Ovary (tissue), 9 donors: ENCODE data around the gene NECTIN1. TPM values are rescaled to one million over a fixed set of nuclear protein-coding genes. Genes with fewer than 3 reads are reported as not detected.

ENCODE experiments used
- DNase-seq, 5 donors: peaks; one replicate each; pipeline ENCODE4 v3.0.0-alpha.2; 2019 to 2020
- H3K27ac ChIP-seq, 2 donors: fragments of 200-600 bp; one replicate each; pipeline versions ENCODE4 v1.5.1 to v1.8.0; 2019 to 2022
- H3K27me3 ChIP-seq: fragments of 200-600 bp; one replicate; pipeline ENCODE4 v1.8.0; 2022
- H3K36me3 ChIP-seq: fragments of 200-600 bp; sonication (generic); one replicate; pipeline ENCODE4 v1.5.1; 2019
- H3K4me1 ChIP-seq: one replicate; pipeline ENCODE4 v1.8.1; 2013; ENCODE audit warnings: mild to moderate bottlenecking, moderate library complexity; ENCODE audit not compliant: insufficient read depth
- H3K4me3 ChIP-seq: fragments of 200-600 bp; sonication (generic); one replicate; pipeline ENCODE4 v1.5.1; 2017
- H3K9me3 ChIP-seq, 2 donors: fragments of 200-600 bp in 1 of 2; sonication (generic) in 1 of 2; one replicate each; pipeline versions ENCODE4 v1.5.1 to v1.8.1; 2013 to 2019; ENCODE audit warnings: mild to moderate bottlenecking in 1 of 2, moderate library complexity in 1 of 2
- CTCF ChIP-seq, 3 donors: fragments of 450-650 bp in 2 of 3; fragments of 200-600 bp in 1 of 3; IDR thresholded peaks; one replicate each; pipeline versions ENCODE4 v1.5.1 to v1.8.0; 2016 to 2022; ENCODE audit warnings: antibody characterized with exemption in 3 of 3, mild to moderate bottlenecking in 1 of 3
- EP300 ChIP-seq: sonication (generic); formaldehyde crosslinking; IDR thresholded peaks from one replicate; pipeline ENCODE4 v1.6.1; 2017; ENCODE audit warnings: antibody characterized with exemption
- POLR2A ChIP-seq: fragments of 450-650 bp; IDR thresholded peaks from one replicate; pipeline ENCODE4 v1.6.1; 2017; ENCODE audit warnings: antibody characterized with exemption, mild to moderate bottlenecking, moderate library complexity
- WGBS, 3 donors: extraction: QIAGEN DNeasy Blood & Tissue Kit in 1 of 3; methylation state at CpG; one replicate each; pipeline versions ENCODE4 v1.1.5 to v1.1.7; 2013 to 2017; 5-methylcytosine and 5-hydroxymethylcytosine counted together
- intact Hi-C, 4 donors: fragments of 100-400 bp; cut with DNase I; formaldehyde crosslinking; loops; one replicate each; pipeline versions ENCODE4 v1.11.0 to v1.15.1; 2022 to 2023
- polyA plus RNA-seq, 2 donors: library from polyadenylated mRNA; stranded (reverse); fragments of 200-250 nt in 1 of 2; fragments of 350-450 nt in 1 of 2; fragmentation: Illumina TruSeq in 1 of 2; extraction: RNeasy Lipid Tissue Mini Kit (QIAGEN cat#74804) in 1 of 2; gene quantifications; one replicate each; pipeline ENCODE4 v1.2.3, GENCODE V29; 2013 to 2014
- total RNA-seq, 7 donors: library from RNA; depleted of rRNA in 2 of 7; stranded (reverse); fragments of >200 nt in 2 of 7; fragmentation: NEBNext Ultra II Directional in 3 of 7; extraction: Animal tissue kit (Norgen Biotek cat#: 25700) in 3 of 7; gene quantifications; one replicate each; pipeline versions ENCODE4 v1.1.0 to v1.2.4, GENCODE V29; 2016 to 2023
- donor health status: DM: no; HTN: no; CAD: no; lungs with moderate emphysema.
- donor health status: DM: no; HTN: no; CAD: no.
- donor health status: Bipolar disorder and iron deficiency.
- donor health status: DM: yes; HTN: yes; CAD: no.
- donor health status: DM: no; HTN: no; CAD: no.
- donor health status: DM: yes; HTN: yes; CAD: no.

Gene NECTIN1
- total and polyA plus RNA-seq, 9 donors: 1.5 to 12.1 (median 5.7) TPM

- no peak for DNase-seq
- intact Hi-C loops: no loop called here
- no peaks in the 10 kb centered on the region for H3K9me3 ChIP-seq
- no peaks in the 10 kb centered on the region for H3K27me3 ChIP-seq
- H3K4me1 ChIP-seq: no peaks in the 10 kb centered on the region
- no peaks in the 10 kb centered on the region for H3K36me3 ChIP-seq
- WGBS, 3 donors: 84 to 94% (median 85%) methylated on average over 5 of the region's 5 CpGs
- no peak overlapping the region for H3K4me3 ChIP-seq
- no peak overlapping the region for H3K27ac ChIP-seq
- TF ChIP-seq EP300: no peak
- no peak for TF ChIP-seq CTCF (IDR thresholded peaks at IDR 0.05)
- no peak for TF ChIP-seq POLR2A
Observed at GRCh38 chr11:119759747-119760412, 30.9 kb upstream of the NECTIN1 start.

GRCh38 chr11:119759324-119759723 is 30.3 kb upstream of the NECTIN1 start:
- Histone ChIP-seq H3K27me3 (no peaks in the 10 kb centered on the region), H3K36me3 (no peaks in the 10 kb centered on the region), H3K4me3 (no peak overlapping the region), H3K27ac (no peak overlapping the region), H3K9me3 (no peaks in the 10 kb centered on the region), H3K4me1 (no peaks in the 10 kb centered on the region)
- TF ChIP-seq CTCF (IDR thresholded peaks at IDR 0.05) (no peak), EP300 (no peak), POLR2A (no peak)
- 65 to 72% (median 71%) methylated on average over 8 of the region's 8 CpGs for whole genome bisulfite sequencing, 3 donors
- no peak for DNase-seq
- intact Hi-C loops: no loop called here

DNA sequence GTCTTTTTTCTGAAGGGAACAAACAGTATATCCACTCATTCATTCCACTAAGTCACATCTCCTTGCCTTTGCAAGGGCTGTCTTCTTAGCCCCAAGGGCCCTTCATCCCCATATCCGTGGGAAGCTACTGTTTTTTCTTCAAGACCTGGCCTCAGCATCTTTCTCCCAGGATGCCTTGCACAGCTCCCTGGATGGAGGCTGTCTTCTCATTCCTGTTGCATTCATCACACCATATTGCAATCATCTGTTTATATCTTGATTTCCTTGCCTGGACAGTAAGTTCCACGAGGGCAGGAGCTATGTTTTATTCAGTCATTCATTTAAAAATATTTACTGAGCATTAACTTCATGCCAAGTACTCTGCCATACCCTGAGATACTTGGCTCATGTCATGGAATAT is 29.3 kb upstream of the NECTIN1 start:
- intact Hi-C loops: no loop called here
- Histone ChIP-seq H3K4me1 (no peaks in the 10 kb centered on the region), H3K4me3 (no peak overlapping the region), H3K27ac (no peak overlapping the region), H3K27me3 (no peaks in the 10 kb centered on the region), H3K36me3 (no peaks in the 10 kb centered on the region), H3K9me3 (no peaks in the 10 kb centered on the region)
- WGBS, 3 donors: 23 to 32% (median 23%) methylated on average over 2 of the region's 2 CpGs
- no peak for TF ChIP-seq POLR2A
- TF ChIP-seq CTCF (IDR thresholded peaks at IDR 0.05): no peak
- TF ChIP-seq EP300: no peak
- DNase-seq: no peak

DNA sequence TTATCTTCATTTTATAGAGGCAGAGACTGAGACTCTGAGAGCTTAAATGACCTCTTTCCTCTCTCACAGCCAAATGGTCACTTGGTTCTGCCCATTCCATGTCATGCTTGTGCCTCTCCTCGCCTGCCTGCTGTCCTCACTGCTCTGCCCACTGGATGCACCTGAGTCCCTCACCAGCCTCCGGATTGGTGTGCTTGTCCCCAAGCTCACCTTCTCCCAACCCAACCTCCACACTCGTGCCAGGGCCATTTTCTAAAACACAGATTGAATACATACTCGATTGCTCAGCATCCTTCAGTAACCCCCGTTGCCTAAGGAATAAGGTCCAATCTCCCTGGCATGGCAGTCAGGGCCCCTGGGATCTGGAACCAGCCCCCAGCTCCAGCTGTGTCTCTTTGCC is 28.4 kb upstream of the NECTIN1 start:
- no peak for DNase-seq
- Histone ChIP-seq H3K36me3 (no peaks in the 10 kb centered on the region), H3K4me1 (no peaks in the 10 kb centered on the region), H3K9me3 (no peaks in the 10 kb centered on the region), H3K27me3 (no peaks in the 10 kb centered on the region), H3K27ac (no peak overlapping the region), H3K4me3 (no peak overlapping the region)
- intact Hi-C loops: no loop called here
- TF ChIP-seq POLR2A: no peak
- TF ChIP-seq CTCF (IDR thresholded peaks at IDR 0.05): no peak
- TF ChIP-seq EP300: no peak
- WGBS, 3 donors: 88 to 90% (median 88%) methylated on average over 5 of the region's 5 CpGs
